Erythroblast (primary cell): ENCODE results near the gene MSL1.
A peak's percentile ranks its signal among the peaks of the same experiment; 100 is the strongest.

Experiments used
- DNase-seq, 2 experiments: peaks; one replicate each; lab custom pipeline; 2025; lab: John Stamatoyannopoulos, UW
- GATA1 ChIP-seq: IDR thresholded peaks from 2 replicates; pipeline ENCODE4 v1.6.1; 2011; ENCODE audit warnings: low read depth, mild to moderate bottlenecking, control low read depth, low read length, moderate library complexity
- POLR2A ChIP-seq: IDR thresholded peaks from 2 replicates; pipeline ENCODE4 v1.6.1; 2011; ENCODE audit warnings: mild to moderate bottlenecking, low read length

The MSL1 gene

GRCh38 chr17:40151414-40151963 lies 29.7 kb downstream of the MSL1 start:
- DNase-seq: no peak
- no peak for TF ChIP-seq POLR2A
- TF ChIP-seq GATA1: no peak

GRCh38 chr17:40153603-40154236 lies 31.9 kb downstream of the MSL1 start:
- DNase-seq: no peak
- TF ChIP-seq GATA1 (no peak), POLR2A (no peak)

GRCh38 chr17:40157973-40158372 lies 36.2 kb downstream of the MSL1 start:
- no peak for DNase-seq
- TF ChIP-seq POLR2A (no peak), GATA1 (no peak)

GRCh38 chr17:40158438-40159013 lies 36.8 kb downstream of the MSL1 start:
- no peak for DNase-seq

GRCh38 chr17:40159456-40159855 lies 37.7 kb downstream of the MSL1 start:
- DNase-seq: no peak
- TF ChIP-seq GATA1: no peak
- TF ChIP-seq POLR2A: no peak

More at GRCh38 chr17:40158438-40159013, 36.8 kb downstream of the MSL1 start:
- TF ChIP-seq POLR2A (no peak), GATA1 (no peak)

GRCh38 chr17:40167685-40168261 lies 46.0 kb downstream of the MSL1 start:
- TF ChIP-seq POLR2A (no peak), GATA1 (no peak)
- DNase-seq: no peak

- TF ChIP-seq GATA1 (no peak), POLR2A (no peak)
- peak; percentile 62 to 74 for DNase-seq
Observed at GRCh38 chr17:40168262-40168832, 46.6 kb downstream of the MSL1 start.

GRCh38 chr17:40170325-40170724 lies 48.6 kb downstream of the MSL1 start:
- peak; percentile 85 to 92 for DNase-seq

GRCh38 chr17:40171750-40172149 lies 50.0 kb downstream of the MSL1 start:
- TF ChIP-seq POLR2A (no peak), GATA1 (no peak)
- DNase-seq: no peak

More at GRCh38 chr17:40170325-40170724, 48.6 kb downstream of the MSL1 start:
- no peak for TF ChIP-seq POLR2A
- TF ChIP-seq GATA1: no peak

GRCh38 chr17:40173091-40173777 lies 51.5 kb downstream of the MSL1 start:
- no peak for TF ChIP-seq GATA1
- no peak for TF ChIP-seq POLR2A

GRCh38 chr17:40173778-40174135 lies 52.0 kb downstream of the MSL1 start:
- no peak for TF ChIP-seq GATA1
- DNase-seq: no peak

More at GRCh38 chr17:40173091-40173777, 51.5 kb downstream of the MSL1 start:
- no peak for DNase-seq

- TF ChIP-seq POLR2A (no peak), GATA1 (no peak)
- no peak for DNase-seq
Observed at GRCh38 chr17:40174514-40174913, 52.7 kb downstream of the MSL1 start.

- DNase-seq: no peak
- TF ChIP-seq POLR2A (no peak), GATA1 (no peak)
Observed at GRCh38 chr17:40175928-40176753, 54.4 kb downstream of the MSL1 start.
